ENCODE results near the gene LEKR1. TPM values are rescaled to one million over a fixed set of nuclear protein-coding genes. Genes with fewer than 3 reads are reported as not detected.

The LEKR1 gene
- total and polyA plus RNA-seq, 11 donors, result 0.22 to 1.8 (median 0.89) TPM; not detected in 1

DNA sequence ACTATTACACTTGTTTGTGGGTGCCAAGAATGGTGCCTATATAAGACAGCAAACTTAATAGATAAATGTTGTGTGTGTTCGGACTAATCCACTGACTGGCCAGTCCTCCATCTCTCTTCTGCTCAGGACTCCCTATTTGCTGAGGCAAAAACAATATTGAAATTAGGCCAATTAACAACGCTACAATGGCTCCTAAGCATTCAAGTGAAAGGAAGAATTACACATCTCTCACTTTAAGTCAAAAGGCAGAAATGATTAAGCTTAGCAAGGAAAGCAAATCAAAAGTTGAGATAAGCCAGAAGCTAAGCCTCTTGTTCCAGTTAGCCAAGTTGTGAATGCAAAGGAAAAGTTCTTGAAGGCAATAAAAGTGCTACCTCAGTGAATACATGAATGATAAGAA lies 206.8 kb downstream of the LEKR1 start:
- intact Hi-C loops (cut with DNase I), result no loop called here

DNA sequence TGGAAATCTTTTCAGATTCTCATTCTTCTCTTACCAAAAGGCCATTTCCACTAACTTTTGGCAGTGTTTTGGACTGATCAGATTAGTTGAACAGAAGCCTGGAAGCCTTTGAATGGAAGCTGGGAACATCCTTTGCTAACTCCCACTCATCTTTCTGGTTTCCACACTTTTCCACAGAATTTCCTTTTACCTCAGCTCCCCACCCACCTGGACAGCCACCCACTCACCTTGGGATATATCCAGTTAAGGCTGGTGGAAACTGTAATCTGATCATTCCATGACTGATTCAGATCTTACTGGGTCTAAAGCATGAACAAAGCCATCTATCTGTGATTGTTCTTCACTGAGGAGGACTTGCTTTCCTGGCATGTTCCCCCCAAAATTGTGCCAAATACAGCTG lies 214.3 kb downstream of the LEKR1 start:
- Histone ChIP-seq H3K4me3 (no peak overlapping the region), H3K27ac (no peak overlapping the region), H3K36me3 (no peaks in the 10 kb centered on the region), H3K27me3 (peaks cover 0 to 4% (median 0%) of the 10 kb centered on the region in 9 donors), H3K4me1 (no peaks in the 10 kb centered on the region), H3K9me3 (peaks cover 0 to 10% (median 0%) of the 10 kb centered on the region in 12 donors)
- ATAC-seq, result no peak
- no peak for DNase-seq
- no peak for TF ChIP-seq POLR2A (IDR thresholded peaks at IDR 0.05)
- TF ChIP-seq, protein P1, sequence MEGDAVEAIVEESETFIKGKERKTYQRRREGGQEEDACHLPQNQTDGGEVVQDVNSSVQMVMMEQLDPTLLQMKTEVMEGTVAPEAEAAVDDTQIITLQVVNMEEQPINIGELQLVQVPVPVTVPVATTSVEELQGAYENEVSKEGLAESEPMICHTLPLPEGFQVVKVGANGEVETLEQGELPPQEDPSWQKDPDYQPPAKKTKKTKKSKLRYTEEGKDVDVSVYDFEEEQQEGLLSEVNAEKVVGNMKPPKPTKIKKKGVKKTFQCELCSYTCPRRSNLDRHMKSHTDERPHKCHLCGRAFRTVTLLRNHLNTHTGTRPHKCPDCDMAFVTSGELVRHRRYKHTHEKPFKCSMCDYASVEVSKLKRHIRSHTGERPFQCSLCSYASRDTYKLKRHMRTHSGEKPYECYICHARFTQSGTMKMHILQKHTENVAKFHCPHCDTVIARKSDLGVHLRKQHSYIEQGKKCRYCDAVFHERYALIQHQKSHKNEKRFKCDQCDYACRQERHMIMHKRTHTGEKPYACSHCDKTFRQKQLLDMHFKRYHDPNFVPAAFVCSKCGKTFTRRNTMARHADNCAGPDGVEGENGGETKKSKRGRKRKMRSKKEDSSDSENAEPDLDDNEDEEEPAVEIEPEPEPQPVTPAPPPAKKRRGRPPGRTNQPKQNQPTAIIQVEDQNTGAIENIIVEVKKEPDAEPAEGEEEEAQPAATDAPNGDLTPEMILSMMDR (IDR thresholded peaks at IDR 0.05), result no peak
- intact Hi-C loops (cut with DNase I), result no loop called here

More for the DNA sequence above, 206.8 kb downstream of the LEKR1 start:
- Histone ChIP-seq H3K4me3 (no peak overlapping the region), H3K4me1 (no peaks in the 10 kb centered on the region), H3K36me3 (no peaks in the 10 kb centered on the region), H3K27me3 (peaks cover 0 to 4% (median 0%) of the 10 kb centered on the region in 9 donors), H3K9me3 (peaks cover 0 to 10% (median 0%) of the 10 kb centered on the region in 12 donors), H3K27ac (no peak overlapping the region)
- TF ChIP-seq POLR2A (IDR thresholded peaks at IDR 0.05), result no peak
- TF ChIP-seq, protein P1 (IDR thresholded peaks at IDR 0.05), result no peak
- ATAC-seq (no peak), DNase-seq (no peak)
- WGBS, 4 donors, result 87 to 94% (median 89%) methylated on average over 2 of the region's 2 CpGs

DNA sequence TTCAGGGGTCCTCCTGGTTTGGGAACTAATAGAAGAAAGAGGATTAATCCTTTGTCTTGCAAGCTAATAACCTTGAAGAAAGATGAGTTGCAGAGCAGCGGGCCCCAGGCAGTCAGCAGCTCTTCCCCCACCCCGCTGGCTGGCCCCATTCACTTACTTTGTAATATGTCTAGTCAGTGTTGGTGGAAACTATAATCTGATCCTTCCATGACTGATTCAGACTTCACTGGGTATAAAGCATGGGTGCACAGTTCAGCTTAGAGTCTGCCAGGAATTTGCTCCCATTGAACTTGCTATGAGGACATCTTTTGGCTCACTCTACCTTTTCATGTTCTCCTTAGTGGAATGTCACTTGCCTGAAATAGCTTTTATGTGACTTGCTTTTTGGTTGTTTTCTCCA lies 216.1 kb downstream of the LEKR1 start:
- Histone ChIP-seq H3K4me3 (no peak overlapping the region), H3K27me3 (no peaks in the 10 kb centered on the region), H3K4me1 (no peaks in the 10 kb centered on the region), H3K36me3 (no peaks in the 10 kb centered on the region), H3K27ac (no peak overlapping the region), H3K9me3 (no peaks in the 10 kb centered on the region)
- intact Hi-C loops (cut with DNase I), result no loop called here
- DNase-seq (no peak), ATAC-seq (no peak)
- TF ChIP-seq POLR2A (IDR thresholded peaks at IDR 0.05), result no peak
- TF ChIP-seq, protein P1 (IDR thresholded peaks at IDR 0.05), result no peak
- 89 to 97% (median 95%) methylated on average over 2 of the region's 2 CpGs for WGBS, 4 donors

DNA sequence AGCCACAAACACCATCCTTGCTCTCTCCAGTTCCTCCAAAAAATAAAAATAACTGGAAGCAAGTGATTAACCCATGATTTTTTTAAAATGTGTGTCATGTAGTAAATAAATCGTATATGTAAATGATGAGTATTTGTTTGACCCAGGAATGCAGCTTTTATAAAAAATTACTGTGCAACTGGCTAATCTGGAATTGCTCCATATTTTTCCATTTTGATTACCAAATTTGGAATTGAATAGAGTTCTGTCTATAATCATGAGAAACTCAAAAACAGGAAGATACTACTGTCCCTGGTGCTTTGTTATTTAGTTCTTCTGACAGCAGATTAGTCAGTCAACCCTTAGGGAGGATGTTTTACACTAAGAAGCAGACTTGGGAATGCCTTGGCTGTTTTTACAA lies 217.6 kb downstream of the LEKR1 start:
- 66 to 81% (median 74%) methylated on average over 1 of the region's 1 CpG for WGBS, 4 donors
- Histone ChIP-seq H3K27ac (no peak overlapping the region), H3K4me1 (no peaks in the 10 kb centered on the region), H3K4me3 (no peak overlapping the region), H3K36me3 (no peaks in the 10 kb centered on the region), H3K27me3 (no peaks in the 10 kb centered on the region), H3K9me3 (no peaks in the 10 kb centered on the region)
- DNase-seq, result no peak
- TF ChIP-seq, protein P1 (IDR thresholded peaks at IDR 0.05), result no peak
- no peak for TF ChIP-seq POLR2A (IDR thresholded peaks at IDR 0.05)
- no peak for ATAC-seq
- intact Hi-C loops (cut with DNase I), result no loop called here
